Measurements from ENCODE around the gene RFX4. TPM values are rescaled to one million over a fixed set of nuclear protein-coding genes. Genes with fewer than 3 reads are reported as not detected.
A peak's percentile ranks its signal among the peaks of the same experiment; 100 is the strongest.

RFX4 gene
- total RNA-seq, 1 donor from 2014 or later, result 3.4 TPM

GRCh38 chr12:106631150-106631549, 48.3 kb downstream of the RFX4 start:
- H3K27me3 ChIP-seq, result no peaks in the 10 kb centered on the region
- peaks cover 34% of the 10 kb centered on the region for H3K4me1 Mint-ChIP-seq
- no peaks in the 10 kb centered on the region for H3K9me3 ChIP-seq (ENCODE audit: low read depth)
- H2AFZ ChIP-seq (replicated peaks), result no peak overlapping the region
- H3K9ac ChIP-seq, result no peak overlapping the region
- H3K36me3 Mint-ChIP-seq, result peaks cover 42% of the 10 kb centered on the region
- H3K79me2 ChIP-seq (ENCODE audit: low read depth), result no peaks in the 10 kb centered on the region
- no peaks in the 10 kb centered on the region for H3K36me3 ChIP-seq
- no peak overlapping the region for H3K4me2 ChIP-seq
- H3K4me1 ChIP-seq, result peaks cover 6% of the 10 kb centered on the region
- peaks cover 4% of the 10 kb centered on the region for H3K27me3 Mint-ChIP-seq (ENCODE audit: insufficient read depth, low read depth)
- no peak overlapping the region for H3K4me3 Mint-ChIP-seq
- no peak overlapping the region for H3K27ac Mint-ChIP-seq
- no peak overlapping the region for H3K27ac ChIP-seq
- no peak for DNase-seq (ENCODE audit: low spot score)
- H3F3A ChIP-seq (ENCODE audit: low read depth), result no peaks in the 10 kb centered on the region
- H4K20me1 ChIP-seq (ENCODE audit: low read depth), result no peaks in the 10 kb centered on the region
- H3K4me3 ChIP-seq, result no peak overlapping the region
- no peaks in the 10 kb centered on the region for H3K9me3 Mint-ChIP-seq
- TF ChIP-seq EZH2phosphoT487 (IDR thresholded peaks at IDR 0.05), result no peak
- TF ChIP-seq EZH2 (IDR thresholded peaks at IDR 0.05), result no peak
- TF ChIP-seq CTCF (IDR thresholded peaks at IDR 0.05), result peak; percentile 19

- H3K9ac ChIP-seq, result no peak overlapping the region
- H2AFZ ChIP-seq (replicated peaks), result no peak overlapping the region
- H3K36me3 ChIP-seq, result no peaks in the 10 kb centered on the region
- H3K9me3 ChIP-seq (ENCODE audit: low read depth), result no peaks in the 10 kb centered on the region
- TF ChIP-seq EZH2phosphoT487 (IDR thresholded peaks at IDR 0.05) (no peak), CTCF (IDR thresholded peaks at IDR 0.05) (no peak), EZH2 (IDR thresholded peaks at IDR 0.05) (no peak)
- no peak overlapping the region for H3K27ac ChIP-seq
- no peak overlapping the region for H3K4me3 ChIP-seq
- no peaks in the 10 kb centered on the region for H3F3A ChIP-seq (ENCODE audit: low read depth)
- H3K4me2 ChIP-seq, result no peak overlapping the region
- peaks cover 6% of the 10 kb centered on the region for H3K4me1 ChIP-seq
- H3K36me3 Mint-ChIP-seq, result peaks cover 42% of the 10 kb centered on the region
- peaks cover 31% of the 10 kb centered on the region for H3K4me1 Mint-ChIP-seq
- no peaks in the 10 kb centered on the region for H3K9me3 Mint-ChIP-seq
- peaks cover 4% of the 10 kb centered on the region for H3K27me3 Mint-ChIP-seq (ENCODE audit: insufficient read depth, low read depth)
- no peak overlapping the region for H3K27ac Mint-ChIP-seq
- DNase-seq (ENCODE audit: low spot score), result no peak
- no peaks in the 10 kb centered on the region for H3K79me2 ChIP-seq (ENCODE audit: low read depth)
- H3K4me3 Mint-ChIP-seq, result no peak overlapping the region
- no peaks in the 10 kb centered on the region for H3K27me3 ChIP-seq
- no peaks in the 10 kb centered on the region for H4K20me1 ChIP-seq (ENCODE audit: low read depth)
These were observed 49.0 kb downstream of the RFX4 start for GRCh38 chr12:106631797-106632196.

DNA sequence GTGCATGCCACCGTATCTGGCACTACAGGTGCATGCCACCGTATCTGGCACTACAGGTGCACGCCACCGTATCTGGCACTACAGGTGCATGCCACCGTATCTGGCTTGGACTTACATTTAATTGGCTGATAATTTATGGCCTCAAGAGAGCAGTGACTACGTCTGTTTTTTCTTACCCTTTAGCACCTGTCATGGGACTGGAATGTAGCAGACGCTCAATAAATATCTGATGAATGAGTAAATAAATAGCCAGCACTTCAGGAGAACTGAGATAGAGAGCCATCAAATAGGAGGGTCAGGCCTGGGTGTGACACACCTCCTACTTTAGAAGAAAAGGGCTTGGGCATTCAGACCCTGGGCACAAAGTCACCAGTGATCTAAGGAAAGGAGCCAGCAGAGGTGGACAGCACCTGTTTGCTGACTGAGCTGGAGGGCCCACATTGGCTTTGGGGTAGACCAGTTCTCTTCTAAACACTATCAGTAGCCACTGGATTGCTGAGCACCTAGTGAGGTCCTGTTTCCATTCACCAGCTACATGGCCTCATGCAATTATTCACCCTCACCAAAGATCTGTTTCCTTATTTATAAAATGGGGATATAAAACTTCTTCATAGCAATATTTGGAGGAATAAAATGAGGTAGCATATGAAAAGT, 50.1 kb downstream of the RFX4 start:
- no peaks in the 10 kb centered on the region for H3K9me3 ChIP-seq (ENCODE audit: low read depth)
- no peak overlapping the region for H2AFZ ChIP-seq (replicated peaks)
- peaks cover 38% of the 10 kb centered on the region for H3K36me3 Mint-ChIP-seq
- no peaks in the 10 kb centered on the region for H3K9me3 Mint-ChIP-seq
- H3K4me1 ChIP-seq, result peaks cover 6% of the 10 kb centered on the region
- H3K79me2 ChIP-seq (ENCODE audit: low read depth), result no peaks in the 10 kb centered on the region
- no peaks in the 10 kb centered on the region for H3K27me3 ChIP-seq
- no peak for DNase-seq (ENCODE audit: low spot score)
- no peak overlapping the region for H3K4me3 Mint-ChIP-seq
- H3K27me3 Mint-ChIP-seq (ENCODE audit: insufficient read depth, low read depth), result peaks cover 2% of the 10 kb centered on the region
- H4K20me1 ChIP-seq (ENCODE audit: low read depth), result no peaks in the 10 kb centered on the region
- H3K27ac ChIP-seq, result no peak overlapping the region
- H3F3A ChIP-seq (ENCODE audit: low read depth), result no peaks in the 10 kb centered on the region
- peaks cover 33% of the 10 kb centered on the region for H3K4me1 Mint-ChIP-seq
- no peak overlapping the region for H3K27ac Mint-ChIP-seq
- no peak overlapping the region for H3K4me2 ChIP-seq
- H3K4me3 ChIP-seq, result no peak overlapping the region
- H3K36me3 ChIP-seq, result no peaks in the 10 kb centered on the region
- no peak overlapping the region for H3K9ac ChIP-seq
- TF ChIP-seq CTCF (IDR thresholded peaks at IDR 0.05) (no peak), EZH2phosphoT487 (IDR thresholded peaks at IDR 0.05) (no peak), EZH2 (IDR thresholded peaks at IDR 0.05) (no peak)

Measured in neural progenitor cell (in vitro differentiated cells).